Uterus (tissue), 4 donors: Measurements from ENCODE around the gene NACC1. TPM values are rescaled to one million over a fixed set of nuclear protein-coding genes. Genes with fewer than 3 reads are reported as not detected.

Source experiments
- DNase-seq, 2 donors: peaks; one replicate each; pipeline ENCODE4 v3.0.0-alpha.2; 2019 to 2020
- H3K27ac ChIP-seq, 2 donors: fragments of 200-600 bp; sonication (generic); 1 replicate in 1 of 2; 2 replicates in 1 of 2; pipeline ENCODE4 v1.5.1; 2016 to 2018
- H3K27me3 ChIP-seq, 2 donors: fragments of 200-600 bp; sonication (generic); one replicate each; pipeline ENCODE4 v1.5.1; 2018 to 2019; ENCODE audit warnings: control low read depth in 1 of 2
- H3K36me3 ChIP-seq, 2 donors: fragments of 200-600 bp; sonication (generic); one replicate each; pipeline ENCODE4 v1.5.1; 2019; ENCODE audit warnings: control low read depth in 1 of 2
- H3K4me1 ChIP-seq, 2 donors: fragments of 200-600 bp; sonication (generic); one replicate each; pipeline ENCODE4 v1.5.1; 2018 to 2019; ENCODE audit warnings: control low read depth in 1 of 2
- H3K4me3 ChIP-seq, 2 donors: fragments of 200-600 bp; sonication (generic); 1 replicate in 1 of 2; 2 replicates in 1 of 2; pipeline ENCODE4 v1.5.1; 2018 to 2019; ENCODE audit warnings: mild to moderate bottlenecking in 1 of 2
- H3K9me3 ChIP-seq, 2 donors: fragments of 200-600 bp; sonication (generic); one replicate each; pipeline ENCODE4 v1.5.1; 2019; ENCODE audit warnings: control low read depth in 1 of 2
- POLR2A ChIP-seq, 2 donors: fragments of 450-650 bp; IDR thresholded peaks; one replicate each; pipeline ENCODE4 v1.6.1; 2016; ENCODE audit warnings: antibody characterized with exemption in 2 of 2, mild to moderate bottlenecking in 1 of 2, moderate library complexity in 1 of 2
- intact Hi-C: fragments of 100-400 bp; cut with DNase I; formaldehyde crosslinking; loops from one replicate; pipeline ENCODE4 v1.15.1; 2023; ENCODE audit warnings: low total_unique reads
- total RNA-seq, 4 donors: library from RNA; depleted of rRNA in 3 of 4; stranded (reverse); fragments of >200 nt in 3 of 4; gene quantifications; one replicate each; pipeline versions ENCODE4 v1.1.0 to v1.2.4, GENCODE V29; 2014 to 2023
- TF ChIP-seq, protein P1 (sequence below), 4 experiments: fragments of 200-600 bp in 2 of 4; fragments of 450-650 bp in 2 of 4; sonication (generic) in 2 of 4; IDR thresholded peaks; one replicate each; pipeline ENCODE4 v1.5.1; 2016 to 2019; ENCODE audit warnings: antibody characterized with exemption in 4 of 4, mild to moderate bottlenecking in 2 of 4, moderate library complexity in 1 of 4
- donor health status: DM: yes; HTN: yes; CAD: no.

NACC1 gene
- total RNA-seq, 4 donors from 2014 or later = 13.4 to 28.1 (median 15.8) TPM

DNA sequence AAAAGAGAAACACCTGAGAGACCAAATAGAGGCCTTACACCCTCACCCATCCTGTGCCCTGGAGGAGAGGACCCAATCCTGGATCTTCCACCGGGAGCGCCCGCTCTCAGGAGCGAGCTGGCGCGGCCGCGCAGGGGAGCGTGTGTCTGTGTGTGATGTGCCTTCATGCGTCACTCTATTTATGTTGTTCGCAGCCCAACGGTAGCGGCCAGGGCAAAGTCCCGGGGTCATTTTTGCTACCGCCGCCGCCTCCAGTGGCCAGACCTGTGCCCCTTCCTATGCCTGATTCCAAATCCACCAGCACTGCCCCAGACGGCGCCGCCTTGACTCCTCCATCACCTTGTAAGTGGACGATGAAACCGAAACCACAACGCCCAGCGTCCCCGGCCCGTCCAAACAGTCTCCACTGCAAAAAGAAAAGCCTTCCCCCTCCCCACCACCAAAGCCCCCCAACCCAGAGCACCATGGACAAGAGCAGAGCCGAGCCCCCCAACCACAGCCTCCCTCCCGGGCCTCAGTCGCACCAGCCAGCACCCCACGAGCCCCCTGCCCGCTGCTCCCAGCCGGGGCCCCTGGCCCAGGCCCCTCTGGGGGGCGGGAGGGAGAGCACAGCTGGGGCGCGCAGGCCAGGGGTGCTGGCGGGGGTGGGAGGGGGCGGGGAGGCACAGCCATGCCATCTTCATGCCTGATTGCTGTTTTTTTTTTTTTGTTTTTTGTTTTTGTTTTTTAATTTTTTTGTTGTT, 30.1 kb upstream of the NACC1 start:
- peaks cover 18 to 24% of the 10 kb centered on the region in 2 donors for H3K4me1 ChIP-seq
- H3K27me3 ChIP-seq = no peaks in the 10 kb centered on the region
- no peak for TF ChIP-seq POLR2A (IDR thresholded peaks at IDR 0.05)
- TF ChIP-seq, protein P1, sequence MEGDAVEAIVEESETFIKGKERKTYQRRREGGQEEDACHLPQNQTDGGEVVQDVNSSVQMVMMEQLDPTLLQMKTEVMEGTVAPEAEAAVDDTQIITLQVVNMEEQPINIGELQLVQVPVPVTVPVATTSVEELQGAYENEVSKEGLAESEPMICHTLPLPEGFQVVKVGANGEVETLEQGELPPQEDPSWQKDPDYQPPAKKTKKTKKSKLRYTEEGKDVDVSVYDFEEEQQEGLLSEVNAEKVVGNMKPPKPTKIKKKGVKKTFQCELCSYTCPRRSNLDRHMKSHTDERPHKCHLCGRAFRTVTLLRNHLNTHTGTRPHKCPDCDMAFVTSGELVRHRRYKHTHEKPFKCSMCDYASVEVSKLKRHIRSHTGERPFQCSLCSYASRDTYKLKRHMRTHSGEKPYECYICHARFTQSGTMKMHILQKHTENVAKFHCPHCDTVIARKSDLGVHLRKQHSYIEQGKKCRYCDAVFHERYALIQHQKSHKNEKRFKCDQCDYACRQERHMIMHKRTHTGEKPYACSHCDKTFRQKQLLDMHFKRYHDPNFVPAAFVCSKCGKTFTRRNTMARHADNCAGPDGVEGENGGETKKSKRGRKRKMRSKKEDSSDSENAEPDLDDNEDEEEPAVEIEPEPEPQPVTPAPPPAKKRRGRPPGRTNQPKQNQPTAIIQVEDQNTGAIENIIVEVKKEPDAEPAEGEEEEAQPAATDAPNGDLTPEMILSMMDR (IDR thresholded peaks at IDR 0.05) = no peak
- peak overlapping the region; percentile 87 to 93 for H3K27ac ChIP-seq
- no peaks in the 10 kb centered on the region for H3K9me3 ChIP-seq
- intact Hi-C loops = no loop called here
- H3K36me3 ChIP-seq = no peaks in the 10 kb centered on the region
- DNase-seq = no peak
- H3K4me3 ChIP-seq = no peak overlapping the region

DNA sequence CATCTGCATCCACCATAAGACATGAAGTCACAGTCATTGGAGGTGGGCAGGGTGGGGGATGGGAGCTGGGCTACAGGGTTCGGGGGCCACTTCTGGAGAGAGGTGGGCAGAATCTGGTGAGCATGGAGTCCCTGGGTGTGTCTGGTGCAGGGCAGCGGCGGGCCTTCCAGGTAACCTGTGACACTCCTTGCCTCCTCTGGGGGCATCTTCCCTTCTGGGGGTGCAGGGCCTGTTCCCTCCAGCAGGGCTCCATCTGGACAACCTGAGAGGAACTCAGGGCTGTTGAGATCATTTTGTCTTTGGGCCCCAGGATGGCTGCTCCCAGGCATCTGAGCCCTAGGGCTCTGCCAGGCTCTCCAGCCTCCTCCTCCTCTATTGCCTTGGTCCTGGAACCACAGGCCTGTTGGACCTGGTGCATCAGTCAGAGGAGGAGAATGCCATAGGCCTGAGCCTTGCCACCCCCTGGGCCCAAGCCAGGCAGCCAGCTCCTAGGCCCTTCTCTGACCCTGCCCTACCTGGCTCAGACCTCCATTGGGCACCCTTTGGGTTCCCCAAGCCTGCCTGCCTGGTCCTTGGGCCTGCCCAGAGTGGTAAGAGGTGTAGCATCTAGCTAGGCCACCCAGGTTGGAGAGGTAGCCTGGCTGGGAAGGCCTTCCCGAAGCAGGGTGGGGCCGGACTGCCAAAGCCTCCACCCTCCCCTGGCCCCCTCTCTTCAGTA, 28.8 kb upstream of the NACC1 start:
- DNase-seq = no peak
- H3K36me3 ChIP-seq = no peaks in the 10 kb centered on the region
- no peak for TF ChIP-seq POLR2A (IDR thresholded peaks at IDR 0.05)
- TF ChIP-seq, protein P1 (IDR thresholded peaks at IDR 0.05) = peak in 2 of 4 experiments; percentile 20 to 30

GRCh38 chr19:13089857-13090507, 28.1 kb upstream of the NACC1 start:
- Histone ChIP-seq H3K27me3 (no peaks in the 10 kb centered on the region), H3K4me3 (no peak overlapping the region), H3K4me1 (peaks cover 24 to 39% of the 10 kb centered on the region in 2 donors), H3K27ac (peak overlapping the region; percentile 87 to 93), H3K9me3 (no peaks in the 10 kb centered on the region), H3K36me3 (no peaks in the 10 kb centered on the region)
- intact Hi-C loops = loop anchor here (5.0 kb wide), 1 partner anchor 113 kb away; no protein-coding TSS in a partner anchor
- no peak for TF ChIP-seq POLR2A (IDR thresholded peaks at IDR 0.05)
- TF ChIP-seq, protein P1 (IDR thresholded peaks at IDR 0.05) = no peak
- DNase-seq = no peak

More for the DNA sequence above, 28.8 kb upstream of the NACC1 start:
- Histone ChIP-seq H3K27ac (peak overlapping the region; percentile 87 to 93), H3K4me1 (peaks cover 22 to 34% of the 10 kb centered on the region in 2 donors), H3K4me3 (no peak overlapping the region), H3K9me3 (no peaks in the 10 kb centered on the region), H3K27me3 (no peaks in the 10 kb centered on the region)
- intact Hi-C loops = no loop called here

DNA sequence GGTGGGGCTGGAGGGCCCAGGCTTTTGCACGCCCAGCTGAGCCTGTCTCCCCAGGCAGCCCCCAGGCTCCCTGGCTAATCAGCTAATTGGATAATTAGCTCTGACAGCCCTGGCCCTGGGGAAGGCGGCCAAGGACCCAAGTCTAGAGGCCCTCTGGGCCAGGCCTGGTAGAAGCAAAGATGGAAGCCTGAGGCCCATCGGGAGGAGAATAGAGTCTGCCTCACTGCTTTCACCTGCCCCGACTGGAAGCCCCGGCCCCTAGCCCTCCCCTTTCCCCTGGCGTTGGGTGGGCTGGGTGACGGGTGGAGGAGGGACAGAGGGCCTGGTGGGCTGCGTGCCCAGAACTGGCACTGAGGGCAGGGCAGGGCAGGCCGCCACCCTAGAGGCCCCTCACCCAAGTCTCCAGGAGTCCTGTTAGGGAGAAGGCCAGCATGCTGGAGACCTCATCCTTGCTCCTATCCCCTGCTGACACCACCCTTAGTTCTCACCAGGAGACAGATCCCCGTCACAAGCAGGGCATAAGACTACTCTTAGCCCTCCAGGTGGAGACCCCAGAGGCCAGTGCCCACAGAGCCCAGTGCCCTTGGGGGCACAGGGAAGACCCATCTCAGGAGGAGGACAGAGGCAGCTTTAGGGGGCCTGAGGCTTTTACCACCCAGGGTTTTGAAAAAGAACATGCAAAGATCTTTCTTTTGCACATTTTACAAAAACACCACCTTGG, 27.4 kb upstream of the NACC1 start:
- intact Hi-C loops = loop anchor here (5.0 kb wide), 1 partner anchor 113 kb away; no protein-coding TSS in a partner anchor

More for the DNA sequence above, 27.4 kb upstream of the NACC1 start:
- no peak overlapping the region for H3K4me3 ChIP-seq
- H3K4me1 ChIP-seq = peaks cover 24 to 45% of the 10 kb centered on the region in 2 donors
- TF ChIP-seq, protein P1 (IDR thresholded peaks at IDR 0.05) = no peak
- TF ChIP-seq POLR2A (IDR thresholded peaks at IDR 0.05) = no peak
- H3K27me3 ChIP-seq = no peaks in the 10 kb centered on the region
- no peaks in the 10 kb centered on the region for H3K9me3 ChIP-seq
- no peak for DNase-seq
- peak overlapping the region; percentile 87 to 93 for H3K27ac ChIP-seq
- H3K36me3 ChIP-seq = no peaks in the 10 kb centered on the region
